Fibroblast of the aortic adventitia (primary cell): ENCODE results near the gene CHPT1. TPM values are rescaled to one million over a fixed set of nuclear protein-coding genes. Genes with fewer than 3 reads are reported as not detected.
A peak's percentile ranks its signal among the peaks of the same experiment; 100 is the strongest.
"Not testable (repeated sequence)": the region's sequence is repeated elsewhere in the genome, so short reads cannot be mapped to it uniquely, and the experiment has no call there.

Experiments
- DNase-seq: peaks from one replicate; pipeline ENCODE4 v3.0.0-alpha.2; 2010; ENCODE audit warnings: low read depth
- H3K4me3 ChIP-seq: 2 replicates; pipeline ENCODE4 v1.5.1; 2011; ENCODE audit warnings: low read depth, mild to moderate bottlenecking, control low read depth, low read length, moderate library complexity
- total RNA-seq: library from RNA; depleted of rRNA; stranded (reverse); fragments of >200 nt; gene quantifications from 2 replicates; pipeline ENCODE4 v1.2.3, GENCODE V29; 2012; ENCODE audit warnings: low replicate concordance
- TF ChIP-seq, protein P1 (sequence below): IDR thresholded peaks from 2 replicates; pipeline ENCODE4 v1.5.1; 2011; ENCODE audit warnings: mild to moderate bottlenecking, low read length, control low read depth, inconsistent platforms; ENCODE audit not compliant: insufficient read depth

The CHPT1 gene
- total RNA-seq, 1 donor: 27.4 TPM

DNA sequence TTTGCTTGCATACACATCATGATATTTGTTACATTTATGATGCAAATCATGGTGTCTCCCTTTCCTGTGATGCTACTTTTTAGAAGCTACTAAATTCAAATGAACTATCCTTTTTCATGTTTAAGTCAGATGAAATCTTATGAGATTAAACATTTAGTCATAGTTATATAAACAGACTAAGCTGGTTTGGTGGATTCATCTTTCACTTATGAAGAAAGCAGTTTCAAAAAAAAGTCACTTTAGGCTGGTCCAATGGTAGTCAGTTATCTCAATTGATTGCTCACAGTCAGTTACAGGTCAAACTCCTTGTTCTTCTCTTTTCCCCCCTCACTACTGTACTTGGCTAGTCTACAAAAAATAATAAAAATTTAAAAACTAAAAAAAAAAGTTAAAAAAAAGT lies 22.1 kb downstream of the CHPT1 start:
- TF ChIP-seq, protein P1, sequence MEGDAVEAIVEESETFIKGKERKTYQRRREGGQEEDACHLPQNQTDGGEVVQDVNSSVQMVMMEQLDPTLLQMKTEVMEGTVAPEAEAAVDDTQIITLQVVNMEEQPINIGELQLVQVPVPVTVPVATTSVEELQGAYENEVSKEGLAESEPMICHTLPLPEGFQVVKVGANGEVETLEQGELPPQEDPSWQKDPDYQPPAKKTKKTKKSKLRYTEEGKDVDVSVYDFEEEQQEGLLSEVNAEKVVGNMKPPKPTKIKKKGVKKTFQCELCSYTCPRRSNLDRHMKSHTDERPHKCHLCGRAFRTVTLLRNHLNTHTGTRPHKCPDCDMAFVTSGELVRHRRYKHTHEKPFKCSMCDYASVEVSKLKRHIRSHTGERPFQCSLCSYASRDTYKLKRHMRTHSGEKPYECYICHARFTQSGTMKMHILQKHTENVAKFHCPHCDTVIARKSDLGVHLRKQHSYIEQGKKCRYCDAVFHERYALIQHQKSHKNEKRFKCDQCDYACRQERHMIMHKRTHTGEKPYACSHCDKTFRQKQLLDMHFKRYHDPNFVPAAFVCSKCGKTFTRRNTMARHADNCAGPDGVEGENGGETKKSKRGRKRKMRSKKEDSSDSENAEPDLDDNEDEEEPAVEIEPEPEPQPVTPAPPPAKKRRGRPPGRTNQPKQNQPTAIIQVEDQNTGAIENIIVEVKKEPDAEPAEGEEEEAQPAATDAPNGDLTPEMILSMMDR: no peak
- DNase-seq: peak; percentile 12
- H3K4me3 ChIP-seq: no peak overlapping the region

DNA sequence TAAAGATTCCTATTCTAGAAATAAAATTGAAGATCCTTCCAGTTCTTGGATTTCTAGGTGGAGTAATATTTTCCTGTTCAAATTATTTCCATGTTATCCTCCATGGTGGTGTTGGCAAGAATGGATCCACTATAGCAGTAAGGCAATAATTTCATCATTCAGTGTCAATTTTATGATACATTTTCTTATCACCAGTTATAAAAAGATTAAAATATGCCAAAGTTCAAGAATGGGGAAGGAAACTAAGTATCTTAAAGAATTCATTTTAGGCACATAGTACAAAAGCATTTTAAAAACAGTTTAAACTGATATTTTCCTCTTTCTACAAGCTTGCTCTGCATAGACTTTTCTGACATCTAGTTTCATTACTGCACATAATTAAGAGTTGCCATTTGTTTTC lies 22.7 kb downstream of the CHPT1 start:
- TF ChIP-seq, protein P1: no peak
- no peak for DNase-seq

DNA sequence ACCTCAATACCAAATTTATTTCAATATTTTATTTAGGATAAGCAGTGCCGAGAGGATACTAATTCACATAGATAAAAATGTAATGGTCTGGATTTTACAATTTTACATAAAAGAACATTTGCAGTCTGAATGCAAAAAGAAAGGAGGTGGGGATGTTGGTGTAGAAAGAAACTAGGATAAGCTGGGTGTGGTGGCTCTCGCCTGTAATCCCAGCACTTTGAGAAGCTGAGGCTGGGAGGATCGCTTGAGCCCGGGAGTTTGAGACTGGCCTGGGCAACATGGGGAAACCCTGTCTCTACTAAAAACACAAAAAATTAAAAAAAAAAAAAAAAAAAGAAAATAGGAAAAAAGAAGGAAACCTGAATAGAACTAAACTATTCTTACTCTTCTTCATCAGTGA lies 25.0 kb downstream of the CHPT1 start:
- TF ChIP-seq, protein P1: no peak
- H3K4me3 ChIP-seq: no peak overlapping the region
- no peak for DNase-seq

More for the DNA sequence above, 22.7 kb downstream of the CHPT1 start:
- no peak overlapping the region for H3K4me3 ChIP-seq

DNA sequence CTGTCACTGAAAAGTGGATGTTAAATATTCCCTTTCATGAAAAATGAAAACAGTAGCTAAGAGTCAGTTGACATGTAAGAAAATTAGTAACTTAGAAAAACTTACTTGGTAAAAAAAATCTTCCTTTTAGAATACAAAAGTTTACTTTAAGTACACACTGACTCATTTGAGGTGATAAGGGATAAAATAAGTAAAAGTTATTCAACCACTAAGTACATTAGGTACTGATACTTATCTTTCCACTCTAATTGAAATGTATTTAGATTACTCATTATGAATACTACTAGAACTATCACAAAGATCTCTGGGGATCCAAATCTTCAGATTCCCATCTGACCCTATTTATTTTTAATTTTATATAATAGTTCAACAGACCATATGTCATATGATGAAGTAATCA lies 29.7 kb downstream of the CHPT1 start:
- no peak overlapping the region for H3K4me3 ChIP-seq
- TF ChIP-seq, protein P1: no peak
- no peak for DNase-seq

DNA sequence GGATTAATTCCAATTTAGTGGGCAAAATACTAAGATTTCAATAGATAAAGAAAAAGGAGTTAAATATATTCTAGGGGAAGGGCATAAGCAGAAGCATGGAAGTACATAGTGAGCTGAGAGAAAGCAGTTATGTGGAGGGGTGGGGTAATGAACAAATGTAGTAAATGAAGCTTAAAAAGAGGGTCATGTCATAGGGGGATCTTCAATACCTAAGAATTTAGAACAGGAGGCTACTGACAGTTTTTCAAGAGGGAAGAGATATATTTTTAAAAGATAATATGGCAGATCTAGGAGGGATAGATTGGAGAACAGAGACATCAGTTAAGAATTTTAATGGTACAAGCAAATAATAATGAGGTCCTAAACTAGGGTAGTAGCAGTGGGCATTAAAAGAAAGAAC lies 32.4 kb downstream of the CHPT1 start:
- no peak overlapping the region for H3K4me3 ChIP-seq
- TF ChIP-seq, protein P1: no peak
- DNase-seq: no peak

DNA sequence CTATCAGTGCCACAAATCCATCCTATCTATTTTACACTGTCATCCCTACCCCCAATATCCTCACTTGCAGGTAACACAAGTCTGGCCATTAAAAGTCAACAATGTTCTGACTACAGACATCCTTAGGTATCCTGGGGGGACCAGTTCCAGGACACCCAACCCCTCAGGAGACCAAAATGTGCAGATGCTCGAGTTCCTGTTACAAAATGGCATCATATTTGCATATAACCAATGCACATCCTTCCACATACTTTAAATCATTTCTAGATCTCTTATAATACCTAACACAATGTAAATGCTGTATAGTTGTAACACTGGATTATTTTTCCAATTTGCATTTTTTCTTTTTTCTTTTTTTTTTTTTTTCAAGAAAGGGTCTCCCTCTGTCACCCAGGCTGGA lies 34.9 kb downstream of the CHPT1 start:
- no peak overlapping the region for H3K4me3 ChIP-seq
- DNase-seq: no peak
- TF ChIP-seq, protein P1: no peak

DNA sequence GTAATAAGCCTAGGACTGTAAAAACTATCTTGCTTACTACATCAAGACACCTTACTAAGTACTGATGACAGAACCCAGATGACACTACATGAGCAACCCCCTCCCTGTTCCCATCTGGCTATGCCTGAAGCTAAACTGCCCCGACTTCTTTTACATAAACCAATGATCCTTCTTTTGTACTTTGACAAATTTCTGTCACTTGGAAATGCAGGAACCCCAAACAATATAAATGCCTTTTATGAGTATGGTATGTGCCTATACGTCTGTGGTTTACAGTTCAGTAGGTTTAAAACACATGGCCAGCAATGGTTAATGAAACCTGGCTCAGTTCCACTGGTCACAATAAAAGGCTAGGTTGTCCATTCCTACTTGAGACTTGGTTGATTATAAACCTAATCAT lies 35.7 kb downstream of the CHPT1 start:
- TF ChIP-seq, protein P1: no peak
- no peak for DNase-seq
- no peak overlapping the region for H3K4me3 ChIP-seq

DNA sequence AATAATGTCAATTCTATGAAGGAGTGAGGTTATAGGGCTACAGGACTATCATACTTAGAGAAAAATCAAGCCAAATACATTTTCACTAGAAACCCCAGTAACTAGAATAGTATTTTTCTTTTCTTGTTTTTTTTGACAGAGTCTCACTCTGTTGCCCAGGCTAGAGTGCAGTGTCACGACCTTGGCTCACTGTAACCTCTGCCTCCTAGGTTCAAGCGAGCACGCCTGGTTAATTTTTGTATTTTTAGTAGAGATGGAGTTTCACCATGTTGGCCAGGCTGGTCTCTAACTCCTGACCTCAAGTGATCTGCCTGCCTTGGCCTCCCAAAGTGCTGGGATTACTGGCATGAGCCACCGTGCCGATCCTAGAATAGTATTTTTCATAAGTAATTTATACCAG lies 37.0 kb downstream of the CHPT1 start:
- DNase-seq, H3K4me3 ChIP-seq: not testable (repeated sequence)
